Type B pancreatic cell (in vitro differentiated cells): Measurements from ENCODE around the gene ATG4B. TPM values are rescaled to one million over a fixed set of nuclear protein-coding genes. Genes with fewer than 3 reads are reported as not detected.

Experiments
- DNase-seq: peaks from one replicate; pipeline ENCODE4 v3.0.0; 2021; ENCODE audit warnings: mixed read lengths; ENCODE audit not compliant: unreplicated experiment; ENCODE audit errors: extremely low spot score
- H3K27ac Mint-ChIP-seq: 2 replicates; pipeline ENCODE4 v1.8.0; 2021; ENCODE audit warnings: mild to moderate bottlenecking, mixed read lengths
- H3K27me3 Mint-ChIP-seq: 2 replicates; pipeline ENCODE4 v1.8.0; 2021; ENCODE audit warnings: mixed read lengths
- H3K36me3 Mint-ChIP-seq: 2 replicates; pipeline ENCODE4 v1.8.0; 2021; ENCODE audit warnings: mixed read lengths
- H3K4me1 Mint-ChIP-seq: one replicate; pipeline ENCODE4 v1.8.0; 2021; ENCODE audit warnings: mixed read lengths; ENCODE audit not compliant: unreplicated experiment
- H3K4me3 Mint-ChIP-seq: 2 replicates; pipeline ENCODE4 v1.8.0; 2021; ENCODE audit warnings: mild to moderate bottlenecking, mixed read lengths
- H3K9me3 Mint-ChIP-seq: 2 replicates; pipeline ENCODE4 v1.8.0; 2021; ENCODE audit warnings: mixed read lengths
- CTCF ChIP-seq: fragments of 200-600 bp; sonication (generic); conservative IDR thresholded peaks from 2 replicates; pipeline ENCODE4 v1.5.0; 2021; ENCODE audit warnings: antibody characterized with exemption, mild to moderate bottlenecking
- total RNA-seq: library from RNA; stranded (reverse); gene quantifications from 2 replicates; pipeline ENCODE4 v1.2.1, GENCODE V29; 2021; ENCODE audit warnings: low replicate concordance

Gene ATG4B
- total RNA-seq, 1 donor from 2014 or later, result 112 TPM

- no peaks in the 10 kb centered on the region for H3K9me3 Mint-ChIP-seq
- TF ChIP-seq CTCF, result no peak
- no peak overlapping the region for H3K4me3 Mint-ChIP-seq
- no peak overlapping the region for H3K27ac Mint-ChIP-seq
- peaks cover 11% of the 10 kb centered on the region for H3K36me3 Mint-ChIP-seq
- H3K27me3 Mint-ChIP-seq, result no peaks in the 10 kb centered on the region
- no peak for DNase-seq
- peaks cover 20% of the 10 kb centered on the region for H3K4me1 Mint-ChIP-seq
These were observed 22.5 kb upstream of the ATG4B start for GRCh38 chr2:241615041-241615440.

- H3K9me3 Mint-ChIP-seq, result no peaks in the 10 kb centered on the region
- H3K27ac Mint-ChIP-seq, result no peak overlapping the region
- H3K4me1 Mint-ChIP-seq, result peaks cover 20% of the 10 kb centered on the region
- no peak for DNase-seq
- no peaks in the 10 kb centered on the region for H3K27me3 Mint-ChIP-seq
- peaks cover 12% of the 10 kb centered on the region for H3K36me3 Mint-ChIP-seq
- no peak overlapping the region for H3K4me3 Mint-ChIP-seq
- no peak for TF ChIP-seq CTCF
These were observed 21.9 kb upstream of the ATG4B start for GRCh38 chr2:241615522-241616052.

GRCh38 chr2:241616168-241617125 is 21.0 kb upstream of the ATG4B start:
- H3K4me1 Mint-ChIP-seq, result peaks cover 20% of the 10 kb centered on the region
- DNase-seq, result no peak
- H3K36me3 Mint-ChIP-seq, result peaks cover 18% of the 10 kb centered on the region
- H3K27me3 Mint-ChIP-seq, result no peaks in the 10 kb centered on the region
- no peak for TF ChIP-seq CTCF
- H3K4me3 Mint-ChIP-seq, result peak overlapping the region; percentile 24
- H3K27ac Mint-ChIP-seq, result no peak overlapping the region
- no peaks in the 10 kb centered on the region for H3K9me3 Mint-ChIP-seq

- Mint-ChIP-seq H3K27me3 (no peaks in the 10 kb centered on the region), H3K9me3 (no peaks in the 10 kb centered on the region), H3K4me1 (peaks cover 14% of the 10 kb centered on the region), H3K27ac (peak overlapping the region; percentile 21), H3K36me3 (peaks cover 21% of the 10 kb centered on the region), H3K4me3 (peak overlapping the region; percentile 73)
- DNase-seq, result no peak
- no peak for TF ChIP-seq CTCF
These were observed 19.9 kb upstream of the ATG4B start for GRCh38 chr2:241617431-241618154.

- TF ChIP-seq CTCF, result no peak
- H3K36me3 Mint-ChIP-seq, result peaks cover 21% of the 10 kb centered on the region
- no peak overlapping the region for H3K4me3 Mint-ChIP-seq
- peak overlapping the region; percentile 52 for H3K27ac Mint-ChIP-seq
- H3K9me3 Mint-ChIP-seq, result no peaks in the 10 kb centered on the region
- DNase-seq, result no peak
- H3K4me1 Mint-ChIP-seq, result peaks cover 14% of the 10 kb centered on the region
- no peaks in the 10 kb centered on the region for H3K27me3 Mint-ChIP-seq
These were observed 19.1 kb upstream of the ATG4B start for GRCh38 chr2:241618296-241618805.
